Midbrain (tissue), 1 donor: ENCODE data around the gene SEC22A.

ENCODE experiments used
- DNase-seq: peaks from one replicate; lab custom pipeline; 2025; lab: John Stamatoyannopoulos, UW

The SEC22A gene

GRCh38 chr3:123263941-123264340 lies 62.2 kb downstream of the SEC22A start:
- DNase-seq = no peak

GRCh38 chr3:123267821-123268220 lies 66.1 kb downstream of the SEC22A start:
- no peak for DNase-seq

- no peak for DNase-seq
Measured at GRCh38 chr3:123270818-123271217, 69.1 kb downstream of the SEC22A start.

- no peak for DNase-seq
Measured at GRCh38 chr3:123271466-123272159, 69.9 kb downstream of the SEC22A start.

GRCh38 chr3:123272547-123272946 lies 70.8 kb downstream of the SEC22A start:
- no peak for DNase-seq

- no peak for DNase-seq
Measured at GRCh38 chr3:123275691-123276090, 73.9 kb downstream of the SEC22A start.

- no peak for DNase-seq
Measured at GRCh38 chr3:123276346-123277006, 74.7 kb downstream of the SEC22A start.

- DNase-seq = no peak
Measured at GRCh38 chr3:123277106-123277505, 75.4 kb downstream of the SEC22A start.

- DNase-seq = no peak
Measured at GRCh38 chr3:123278446-123278845, 76.7 kb downstream of the SEC22A start.

- DNase-seq = no peak
Measured at GRCh38 chr3:123279121-123279520, 77.4 kb downstream of the SEC22A start.

- DNase-seq = no peak
Measured at GRCh38 chr3:123281406-123281805, 79.7 kb downstream of the SEC22A start.

- no peak for DNase-seq
Measured at GRCh38 chr3:123281929-123282328, 80.2 kb downstream of the SEC22A start.

GRCh38 chr3:123282461-123282860 lies 80.7 kb downstream of the SEC22A start:
- no peak for DNase-seq

- no peak for DNase-seq
Measured at GRCh38 chr3:123283074-123283473, 81.3 kb downstream of the SEC22A start.

GRCh38 chr3:123283657-123284398 lies 82.1 kb downstream of the SEC22A start:
- no peak for DNase-seq

- no peak for DNase-seq
Measured at GRCh38 chr3:123284399-123285010, 82.8 kb downstream of the SEC22A start.

- no peak for DNase-seq
Measured at GRCh38 chr3:123285066-123285465, 83.3 kb downstream of the SEC22A start.

- DNase-seq = no peak
Measured at GRCh38 chr3:123285479-123285878, 83.7 kb downstream of the SEC22A start.

GRCh38 chr3:123285931-123286307 lies 84.2 kb downstream of the SEC22A start:
- no peak for DNase-seq

GRCh38 chr3:123286308-123287023 lies 84.7 kb downstream of the SEC22A start:
- peak; percentile 16 for DNase-seq

GRCh38 chr3:123287051-123287961 lies 85.6 kb downstream of the SEC22A start:
- no peak for DNase-seq
